ENCODE measurements around the gene RSU1.
A peak's percentile ranks its signal among the peaks of the same experiment; 100 is the strongest.

Gene RSU1

GRCh38 chr10:16640153-16640552, 177.1 kb downstream of the RSU1 start:
- no peak for TF ChIP-seq CTCF (IDR thresholded peaks at IDR 0.05; ENCODE audit: control insufficient read depth, extremely low read depth, insufficient read depth)
- no peak for DNase-seq (ENCODE audit: low read depth)
- no peak overlapping the region for H3K4me3 ChIP-seq (ENCODE audit: low read depth, low read length)

GRCh38 chr10:16639471-16639870, 177.8 kb downstream of the RSU1 start:
- DNase-seq (ENCODE audit: low read depth), result peak; percentile 43
- H3K4me3 ChIP-seq (ENCODE audit: low read depth, low read length), result no peak overlapping the region
- TF ChIP-seq CTCF (IDR thresholded peaks at IDR 0.05; ENCODE audit: control insufficient read depth, extremely low read depth, insufficient read depth), result no peak

- no peak overlapping the region for H3K4me3 ChIP-seq (ENCODE audit: low read depth, low read length)
- DNase-seq (ENCODE audit: low read depth), result no peak
- no peak for TF ChIP-seq CTCF (IDR thresholded peaks at IDR 0.05; ENCODE audit: control insufficient read depth, extremely low read depth, insufficient read depth)
Measured at GRCh38 chr10:16632996-16633395, 184.2 kb downstream of the RSU1 start.

- DNase-seq (ENCODE audit: low read depth), result no peak
Measured at GRCh38 chr10:16626697-16627096, 190.5 kb downstream of the RSU1 start.

GRCh38 chr10:16612981-16613355, 204.3 kb downstream of the RSU1 start:
- DNase-seq (ENCODE audit: low read depth), result no peak
- no peak overlapping the region for H3K4me3 ChIP-seq (ENCODE audit: low read depth, low read length)
- no peak for TF ChIP-seq CTCF (IDR thresholded peaks at IDR 0.05; ENCODE audit: control insufficient read depth, extremely low read depth, insufficient read depth)

More at GRCh38 chr10:16626697-16627096, 190.5 kb downstream of the RSU1 start:
- H3K4me3 ChIP-seq (ENCODE audit: low read depth, low read length), result no peak overlapping the region
- TF ChIP-seq CTCF (IDR thresholded peaks at IDR 0.05; ENCODE audit: control insufficient read depth, extremely low read depth, insufficient read depth), result no peak

- H3K4me3 ChIP-seq (ENCODE audit: low read depth, low read length), result no peak overlapping the region
- peak; percentile 30 for DNase-seq (ENCODE audit: low read depth)
- TF ChIP-seq CTCF (IDR thresholded peaks at IDR 0.05; ENCODE audit: control insufficient read depth, extremely low read depth, insufficient read depth), result no peak
Measured at GRCh38 chr10:16612115-16612980, 204.9 kb downstream of the RSU1 start.

- no peak overlapping the region for H3K4me3 ChIP-seq (ENCODE audit: low read depth, low read length)
- no peak for DNase-seq (ENCODE audit: low read depth)
Measured at GRCh38 chr10:16611037-16611436, 206.2 kb downstream of the RSU1 start.

More at GRCh38 chr10:16611037-16611436, 206.2 kb downstream of the RSU1 start:
- no peak for TF ChIP-seq CTCF (IDR thresholded peaks at IDR 0.05; ENCODE audit: control insufficient read depth, extremely low read depth, insufficient read depth)

Data from LNCaP clone FGC (cell line).